Right lobe of liver (tissue), 4 donors: Measurements from ENCODE around the gene TENM4.

ENCODE experiments used
- POLR2A ChIP-seq: fragments of 450-650 bp; IDR thresholded peaks from one replicate; pipeline ENCODE4 v1.6.1; 2017; ENCODE audit warnings: antibody characterized with exemption, mild to moderate bottlenecking
- TF ChIP-seq, protein P1 (sequence below), 4 donors: fragments of 200-600 bp in 3 of 4; fragments of 450-650 bp in 1 of 4; IDR thresholded peaks; one replicate each; pipeline versions ENCODE4 v1.5.1 to v1.8.0; 2016 to 2022; ENCODE audit warnings: antibody characterized with exemption in 4 of 4, mild to moderate bottlenecking in 2 of 4
- donor health status: DM: no; HTN: no; CAD: no.
- donor health status: DM: no; HTN: no; CAD: no.
- donor health status: DM: no; HTN: yes; CAD: no.

DNA sequence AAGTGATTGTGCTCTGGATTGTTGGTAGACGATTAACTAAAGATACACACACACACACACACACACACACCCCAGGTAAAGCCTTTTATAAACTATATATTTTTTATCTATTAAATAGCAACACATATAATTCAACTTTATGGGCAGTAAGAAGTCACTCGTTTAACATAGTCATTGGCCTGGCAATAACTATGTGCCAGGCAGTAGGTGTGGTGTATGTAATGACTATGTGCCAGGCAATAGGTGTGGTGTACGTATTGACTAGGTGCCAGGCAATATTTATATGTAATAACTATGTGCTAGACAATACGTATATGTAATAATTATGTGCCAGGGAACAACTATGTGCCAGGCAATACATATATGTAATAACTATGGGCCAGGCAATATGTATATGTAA is 40.0 kb upstream of the TENM4 start:
- TF ChIP-seq, protein P1, sequence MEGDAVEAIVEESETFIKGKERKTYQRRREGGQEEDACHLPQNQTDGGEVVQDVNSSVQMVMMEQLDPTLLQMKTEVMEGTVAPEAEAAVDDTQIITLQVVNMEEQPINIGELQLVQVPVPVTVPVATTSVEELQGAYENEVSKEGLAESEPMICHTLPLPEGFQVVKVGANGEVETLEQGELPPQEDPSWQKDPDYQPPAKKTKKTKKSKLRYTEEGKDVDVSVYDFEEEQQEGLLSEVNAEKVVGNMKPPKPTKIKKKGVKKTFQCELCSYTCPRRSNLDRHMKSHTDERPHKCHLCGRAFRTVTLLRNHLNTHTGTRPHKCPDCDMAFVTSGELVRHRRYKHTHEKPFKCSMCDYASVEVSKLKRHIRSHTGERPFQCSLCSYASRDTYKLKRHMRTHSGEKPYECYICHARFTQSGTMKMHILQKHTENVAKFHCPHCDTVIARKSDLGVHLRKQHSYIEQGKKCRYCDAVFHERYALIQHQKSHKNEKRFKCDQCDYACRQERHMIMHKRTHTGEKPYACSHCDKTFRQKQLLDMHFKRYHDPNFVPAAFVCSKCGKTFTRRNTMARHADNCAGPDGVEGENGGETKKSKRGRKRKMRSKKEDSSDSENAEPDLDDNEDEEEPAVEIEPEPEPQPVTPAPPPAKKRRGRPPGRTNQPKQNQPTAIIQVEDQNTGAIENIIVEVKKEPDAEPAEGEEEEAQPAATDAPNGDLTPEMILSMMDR (IDR thresholded peaks at IDR 0.05), result no peak
- no peak for TF ChIP-seq POLR2A
